GM19324 (cell line): ENCODE measurements around the gene OR6N1.

Experiments
- ATAC-seq: cut with Tn5 transposase; IDR thresholded peaks from one replicate; pipeline ENCODE4 v1.9.1; 2021; ENCODE audit warnings: mild to moderate bottlenecking, moderate library complexity; ENCODE audit not compliant: unreplicated experiment, low FRiP score

The OR6N1 gene

GRCh38 chr1:158752155-158752712, 19.8 kb downstream of the OR6N1 start:
- ATAC-seq, result no peak

GRCh38 chr1:158735848-158736247, 36.1 kb downstream of the OR6N1 start:
- ATAC-seq, result no peak

- no peak for ATAC-seq
Observed at GRCh38 chr1:158732524-158732923, 39.5 kb downstream of the OR6N1 start.

GRCh38 chr1:158731707-158732106, 40.3 kb downstream of the OR6N1 start:
- no peak for ATAC-seq

GRCh38 chr1:158730453-158730852, 41.5 kb downstream of the OR6N1 start:
- ATAC-seq, result no peak

GRCh38 chr1:158728510-158729225, 43.3 kb downstream of the OR6N1 start:
- no peak for ATAC-seq

- ATAC-seq, result no peak
Observed at GRCh38 chr1:158724442-158724841, 47.6 kb downstream of the OR6N1 start.

GRCh38 chr1:158720620-158721019, 51.4 kb downstream of the OR6N1 start, which contains the start of gene OR6K3:
Gene OR6K3 (minus strand): TSS chr1:158720720. CDS start chr1:158718115, 2,605 bp downstream.
- no peak for ATAC-seq

- no peak for ATAC-seq
Observed at GRCh38 chr1:158719664-158720063, 52.3 kb downstream of the OR6N1 start.

GRCh38 chr1:158717344-158717743, 54.7 kb downstream of the OR6N1 start:
- no peak for ATAC-seq

- ATAC-seq, result no peak
Observed at GRCh38 chr1:158716335-158716734, 55.7 kb downstream of the OR6N1 start.

GRCh38 chr1:158714754-158715153, 57.2 kb downstream of the OR6N1 start:
- ATAC-seq, result no peak
